Breast epithelium (tissue), 3 donors: Measurements from ENCODE around the gene TRIM9.

Experiments
- POLR2A ChIP-seq: fragments of 450-650 bp; IDR thresholded peaks from one replicate; pipeline ENCODE4 v1.6.1; 2016; ENCODE audit warnings: antibody characterized with exemption, mild to moderate bottlenecking, moderate library complexity
- POLR2AphosphoS5 ChIP-seq, 3 donors: sonication (generic); formaldehyde crosslinking; IDR thresholded peaks; one replicate each; pipeline ENCODE4 v1.6.1; 2017; ENCODE audit warnings: antibody characterized with exemption in 3 of 3
- TF ChIP-seq, protein P1 (sequence below), 3 donors: fragments of 450-650 bp; IDR thresholded peaks; one replicate each; pipeline ENCODE4 v1.5.1; 2016 to 2017; ENCODE audit warnings: antibody characterized with exemption in 3 of 3, mild to moderate bottlenecking in 3 of 3, moderate library complexity in 3 of 3

DNA sequence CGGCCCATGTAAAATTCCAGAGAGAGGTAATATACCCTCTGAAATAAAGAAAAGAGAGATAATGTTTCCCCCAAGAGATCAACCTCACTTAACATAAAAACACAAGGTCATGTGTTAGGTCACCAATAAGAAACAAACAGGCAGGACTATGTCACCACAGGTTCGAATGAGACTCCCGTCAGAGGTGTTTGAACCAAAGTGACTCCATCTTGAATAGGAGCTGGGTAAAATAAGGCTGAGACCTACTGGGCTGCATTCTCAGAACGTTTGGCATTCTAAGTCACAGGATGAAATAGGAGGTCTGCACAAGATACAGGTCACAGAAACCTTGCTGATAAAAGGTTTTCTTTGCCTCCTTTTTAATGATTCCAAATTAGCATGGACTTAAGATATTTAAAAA lies 157.1 kb downstream of the TRIM9 start:
- TF ChIP-seq POLR2A (no peak), POLR2AphosphoS5 (IDR thresholded peaks at IDR 0.05) (no peak)
- TF ChIP-seq, protein P1, sequence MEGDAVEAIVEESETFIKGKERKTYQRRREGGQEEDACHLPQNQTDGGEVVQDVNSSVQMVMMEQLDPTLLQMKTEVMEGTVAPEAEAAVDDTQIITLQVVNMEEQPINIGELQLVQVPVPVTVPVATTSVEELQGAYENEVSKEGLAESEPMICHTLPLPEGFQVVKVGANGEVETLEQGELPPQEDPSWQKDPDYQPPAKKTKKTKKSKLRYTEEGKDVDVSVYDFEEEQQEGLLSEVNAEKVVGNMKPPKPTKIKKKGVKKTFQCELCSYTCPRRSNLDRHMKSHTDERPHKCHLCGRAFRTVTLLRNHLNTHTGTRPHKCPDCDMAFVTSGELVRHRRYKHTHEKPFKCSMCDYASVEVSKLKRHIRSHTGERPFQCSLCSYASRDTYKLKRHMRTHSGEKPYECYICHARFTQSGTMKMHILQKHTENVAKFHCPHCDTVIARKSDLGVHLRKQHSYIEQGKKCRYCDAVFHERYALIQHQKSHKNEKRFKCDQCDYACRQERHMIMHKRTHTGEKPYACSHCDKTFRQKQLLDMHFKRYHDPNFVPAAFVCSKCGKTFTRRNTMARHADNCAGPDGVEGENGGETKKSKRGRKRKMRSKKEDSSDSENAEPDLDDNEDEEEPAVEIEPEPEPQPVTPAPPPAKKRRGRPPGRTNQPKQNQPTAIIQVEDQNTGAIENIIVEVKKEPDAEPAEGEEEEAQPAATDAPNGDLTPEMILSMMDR (IDR thresholded peaks at IDR 0.05), result no peak
